GM19328 (cell line): ENCODE data around the gene ZNF615.
"Not testable (repeated sequence)": the region's sequence is repeated elsewhere in the genome, so short reads cannot be mapped to it uniquely, and the experiment has no call there.

Experiments used
- ATAC-seq: cut with Tn5 transposase; IDR thresholded peaks from one replicate; pipeline ENCODE4 v1.9.1; 2021; ENCODE audit warnings: mild to moderate bottlenecking, moderate library complexity; ENCODE audit not compliant: unreplicated experiment

Gene ZNF615

GRCh38 chr19:51980926-51981325 is 27.1 kb downstream of the ZNF615 start:
- ATAC-seq, result not testable (repeated sequence)

- no peak for ATAC-seq
Measured at GRCh38 chr19:51980116-51980736, 27.8 kb downstream of the ZNF615 start.

GRCh38 chr19:51978882-51979281 is 29.1 kb downstream of the ZNF615 start:
- no peak for ATAC-seq

GRCh38 chr19:51977346-51977745 is 30.7 kb downstream of the ZNF615 start:
- ATAC-seq, result no peak

- ATAC-seq, result no peak
Measured at GRCh38 chr19:51976852-51977251, 31.2 kb downstream of the ZNF615 start.

GRCh38 chr19:51975787-51976186 is 32.2 kb downstream of the ZNF615 start:
- not testable (repeated sequence) for ATAC-seq

GRCh38 chr19:51971624-51972023 is 36.4 kb downstream of the ZNF615 start:
- no peak for ATAC-seq

GRCh38 chr19:51970718-51971117 is 37.3 kb downstream of the ZNF615 start:
- ATAC-seq, result no peak

- ATAC-seq, result no peak
Measured at GRCh38 chr19:51965583-51965982, 42.4 kb downstream of the ZNF615 start.

GRCh38 chr19:51960621-51961233 is 47.3 kb downstream of the ZNF615 start:
- ATAC-seq, result not testable (repeated sequence)

- ATAC-seq, result no peak
Measured at GRCh38 chr19:51959791-51960190, 48.2 kb downstream of the ZNF615 start.

GRCh38 chr19:51957846-51958245 is 50.2 kb downstream of the ZNF615 start:
- ATAC-seq, result not testable (repeated sequence)

- no peak for ATAC-seq
Measured at GRCh38 chr19:51948975-51949374, 59.0 kb downstream of the ZNF615 start.

GRCh38 chr19:51946602-51947001 is 61.4 kb downstream of the ZNF615 start:
- ATAC-seq, result no peak

- ATAC-seq, result no peak
Measured at GRCh38 chr19:51944798-51945552, 63.0 kb downstream of the ZNF615 start.
